Panc1 (cell line): ENCODE data around the gene GRIK4. TPM values are rescaled to one million over a fixed set of nuclear protein-coding genes. Genes with fewer than 3 reads are reported as not detected.

Experiments
- ATAC-seq: fragments of 200-7000 bp; cut with Tn5 transposase; 2 replicates; pipeline ENCODE4 v1.9.1; 2020; ENCODE audit warnings: mild to moderate bottlenecking, moderate library complexity
- BruUV-seq: library from RNA; stranded (reverse); fragments of 400-500 nt; replicated peaks from 2 replicates; lab custom pipeline; 2021; lab: Mats Ljungman, UMichigan
- CTCF ChIA-PET: fragments of 300-600 bp; sonication (Branson Sonifier 250); formaldehyde crosslinking; loops from one replicate; lab custom pipeline; 2022; ENCODE audit warnings: antibody characterized with exemption; lab: Charles Lee
- POLR2A ChIA-PET: fragments of 300-600 bp; sonication (Branson Sonifier 250); formaldehyde crosslinking; loops from one replicate; lab custom pipeline; 2022; ENCODE audit warnings: antibody characterized with exemption; lab: Charles Lee
- DNase-seq: peaks from one replicate; pipeline ENCODE4 v3.0.0-alpha.2; 2010; ENCODE audit warnings: low read depth, low spot score
- H3K27ac ChIP-seq: 2 replicates; pipeline ENCODE4 v1.5.1; 2011; ENCODE audit warnings: mild to moderate bottlenecking, low read length, inconsistent platforms
- H3K27me3 ChIP-seq: fragments of 200-500 bp; sonication (Bioruptor generic); 2 replicates; pipeline ENCODE4 v1.6.0; 2014; ENCODE audit warnings: low read length, inconsistent platforms; ENCODE audit not compliant: control insufficient read depth, insufficient read depth
- H3K36me3 ChIP-seq: fragments of 200-500 bp; sonication (Bioruptor generic); 2 replicates; pipeline ENCODE4 v1.5.1; 2014; ENCODE audit warnings: inconsistent platforms, mild to moderate bottlenecking, low read length, moderate library complexity; ENCODE audit not compliant: control insufficient read depth, insufficient read depth
- H3K4me1 ChIP-seq: 2 replicates; pipeline ENCODE4 v1.5.1; 2011; ENCODE audit warnings: inconsistent platforms, mild to moderate bottlenecking, low read length, moderate library complexity; ENCODE audit not compliant: control insufficient read depth, insufficient read depth
- H3K4me3 ChIP-seq, 2 experiments: 2 replicates each; pipeline ENCODE4 v1.5.1; 2011 to 2012; ENCODE audit warnings: low read depth in 2 of 2, low read length in 2 of 2, mild to moderate bottlenecking in 2 of 2, inconsistent platforms in 1 of 2, moderate library complexity in 1 of 2
- H3K9me3 ChIP-seq: fragments of 200-500 bp; sonication (Bioruptor generic); 2 replicates; pipeline ENCODE4 v1.5.1; 2014; ENCODE audit warnings: low read depth, mild to moderate bottlenecking, inconsistent platforms, low read length, moderate library complexity; ENCODE audit not compliant: control insufficient read depth, insufficient read depth
- POLR2AphosphoS5 ChIP-seq: IDR thresholded peaks from 2 replicates; pipeline ENCODE4 v1.6.1; 2012; ENCODE audit warnings: mild to moderate bottlenecking, low read depth, low read length, moderate library complexity
- SIN3A ChIP-seq: IDR thresholded peaks from 2 replicates; pipeline ENCODE4 v1.6.1; 2012; ENCODE audit warnings: low read depth, mild to moderate bottlenecking, low read length, moderate library complexity, borderline replicate concordance; ENCODE audit not compliant: insufficient read depth
- TCF7L2 ChIP-seq: IDR thresholded peaks from 2 replicates; pipeline ENCODE4 v1.6.1; 2011; ENCODE audit warnings: mild to moderate bottlenecking, low read depth, low read length, inconsistent platforms
- in situ Hi-C: cut with HindIII; loops from 2 replicates; pipeline ENCODE4 v1.10.0; 2016; ENCODE audit warnings: low sequenced_read_pairs, low pct_unique_long_range_greater_than_20kb
- intact Hi-C: fragments of 100-400 bp; cut with micrococcal nuclease; formaldehyde crosslinking; loops from one replicate; pipeline ENCODE4 v1.10.0; 2022; ENCODE audit not compliant: unreplicated experiment
- total RNA-seq: library from RNA; stranded (reverse); gene quantifications from one replicate; pipeline ENCODE4 v1.2.1, GENCODE V29; 2021; ENCODE audit not compliant: unreplicated experiment
- TF ChIP-seq, protein P1 (sequence below): fragments of 450-650 bp; IDR thresholded peaks from 2 replicates; pipeline ENCODE4 v1.5.1; 2017; ENCODE audit warnings: mild to moderate bottlenecking
- TF ChIP-seq, protein P2 (sequence below), 2 experiments: IDR thresholded peaks; 2 replicates each; pipeline ENCODE4 v1.6.1; 2011 to 2012; ENCODE audit warnings: low read depth in 2 of 2, control low read depth in 1 of 2, low read length in 1 of 2, mild to moderate bottlenecking in 1 of 2, moderate library complexity in 1 of 2; ENCODE audit not compliant: insufficient read depth in 1 of 2

The GRIK4 gene
- total RNA-seq, 1 experiment from 2014 or later = 0.62 TPM

DNA sequence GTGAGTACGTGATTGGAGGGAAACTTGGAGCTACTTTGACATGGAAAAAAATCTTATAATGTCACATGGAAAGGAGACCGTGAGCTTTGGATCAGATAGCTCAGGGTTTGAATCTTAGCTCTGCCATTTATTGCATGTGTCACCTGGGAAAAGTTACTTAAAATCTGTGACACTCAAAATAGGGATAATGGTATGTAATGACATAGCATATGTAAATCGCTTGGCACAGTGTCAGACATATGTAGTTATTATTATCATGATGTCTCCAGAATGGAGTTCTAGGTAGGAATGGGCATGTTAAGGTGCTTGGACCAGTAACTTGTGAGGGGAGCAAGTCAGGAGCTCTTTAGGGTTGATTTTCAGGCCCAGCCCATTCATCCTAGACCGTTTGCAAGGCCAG is 75.8 kb downstream of the GRIK4 start:
- Histone ChIP-seq H3K27me3 (0 out of 2 replicates have a peak, but pooled peaks cover 2% of the 10 kb centered on the region), H3K4me3 (no peak overlapping the region), H3K36me3 (no peaks in the 10 kb centered on the region), H3K27ac (no peak overlapping the region), H3K9me3 (no peaks in the 10 kb centered on the region), H3K4me1 (no peaks in the 10 kb centered on the region)
- ATAC-seq = no peak
- in situ Hi-C loops = no loop called here
- POLR2A ChIA-PET = no interaction called here
- intact Hi-C loops = no loop called here
- BruUV-seq = no TSS peak
- TF ChIP-seq SIN3A (no peak), TCF7L2 (no peak), POLR2AphosphoS5 (no peak)
- TF ChIP-seq, protein P1, sequence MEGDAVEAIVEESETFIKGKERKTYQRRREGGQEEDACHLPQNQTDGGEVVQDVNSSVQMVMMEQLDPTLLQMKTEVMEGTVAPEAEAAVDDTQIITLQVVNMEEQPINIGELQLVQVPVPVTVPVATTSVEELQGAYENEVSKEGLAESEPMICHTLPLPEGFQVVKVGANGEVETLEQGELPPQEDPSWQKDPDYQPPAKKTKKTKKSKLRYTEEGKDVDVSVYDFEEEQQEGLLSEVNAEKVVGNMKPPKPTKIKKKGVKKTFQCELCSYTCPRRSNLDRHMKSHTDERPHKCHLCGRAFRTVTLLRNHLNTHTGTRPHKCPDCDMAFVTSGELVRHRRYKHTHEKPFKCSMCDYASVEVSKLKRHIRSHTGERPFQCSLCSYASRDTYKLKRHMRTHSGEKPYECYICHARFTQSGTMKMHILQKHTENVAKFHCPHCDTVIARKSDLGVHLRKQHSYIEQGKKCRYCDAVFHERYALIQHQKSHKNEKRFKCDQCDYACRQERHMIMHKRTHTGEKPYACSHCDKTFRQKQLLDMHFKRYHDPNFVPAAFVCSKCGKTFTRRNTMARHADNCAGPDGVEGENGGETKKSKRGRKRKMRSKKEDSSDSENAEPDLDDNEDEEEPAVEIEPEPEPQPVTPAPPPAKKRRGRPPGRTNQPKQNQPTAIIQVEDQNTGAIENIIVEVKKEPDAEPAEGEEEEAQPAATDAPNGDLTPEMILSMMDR = no peak
- TF ChIP-seq, protein P2, sequence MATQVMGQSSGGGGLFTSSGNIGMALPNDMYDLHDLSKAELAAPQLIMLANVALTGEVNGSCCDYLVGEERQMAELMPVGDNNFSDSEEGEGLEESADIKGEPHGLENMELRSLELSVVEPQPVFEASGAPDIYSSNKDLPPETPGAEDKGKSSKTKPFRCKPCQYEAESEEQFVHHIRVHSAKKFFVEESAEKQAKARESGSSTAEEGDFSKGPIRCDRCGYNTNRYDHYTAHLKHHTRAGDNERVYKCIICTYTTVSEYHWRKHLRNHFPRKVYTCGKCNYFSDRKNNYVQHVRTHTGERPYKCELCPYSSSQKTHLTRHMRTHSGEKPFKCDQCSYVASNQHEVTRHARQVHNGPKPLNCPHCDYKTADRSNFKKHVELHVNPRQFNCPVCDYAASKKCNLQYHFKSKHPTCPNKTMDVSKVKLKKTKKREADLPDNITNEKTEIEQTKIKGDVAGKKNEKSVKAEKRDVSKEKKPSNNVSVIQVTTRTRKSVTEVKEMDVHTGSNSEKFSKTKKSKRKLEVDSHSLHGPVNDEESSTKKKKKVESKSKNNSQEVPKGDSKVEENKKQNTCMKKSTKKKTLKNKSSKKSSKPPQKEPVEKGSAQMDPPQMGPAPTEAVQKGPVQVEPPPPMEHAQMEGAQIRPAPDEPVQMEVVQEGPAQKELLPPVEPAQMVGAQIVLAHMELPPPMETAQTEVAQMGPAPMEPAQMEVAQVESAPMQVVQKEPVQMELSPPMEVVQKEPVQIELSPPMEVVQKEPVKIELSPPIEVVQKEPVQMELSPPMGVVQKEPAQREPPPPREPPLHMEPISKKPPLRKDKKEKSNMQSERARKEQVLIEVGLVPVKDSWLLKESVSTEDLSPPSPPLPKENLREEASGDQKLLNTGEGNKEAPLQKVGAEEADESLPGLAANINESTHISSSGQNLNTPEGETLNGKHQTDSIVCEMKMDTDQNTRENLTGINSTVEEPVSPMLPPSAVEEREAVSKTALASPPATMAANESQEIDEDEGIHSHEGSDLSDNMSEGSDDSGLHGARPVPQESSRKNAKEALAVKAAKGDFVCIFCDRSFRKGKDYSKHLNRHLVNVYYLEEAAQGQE (IDR thresholded peaks at IDR 0.05; ENCODE audit: insufficient read depth in 1 of 2, low read depth in 2 of 2, low read length in 1 of 2) = no peak
- DNase-seq = no peak
- CTCF ChIA-PET = no interaction called here

DNA sequence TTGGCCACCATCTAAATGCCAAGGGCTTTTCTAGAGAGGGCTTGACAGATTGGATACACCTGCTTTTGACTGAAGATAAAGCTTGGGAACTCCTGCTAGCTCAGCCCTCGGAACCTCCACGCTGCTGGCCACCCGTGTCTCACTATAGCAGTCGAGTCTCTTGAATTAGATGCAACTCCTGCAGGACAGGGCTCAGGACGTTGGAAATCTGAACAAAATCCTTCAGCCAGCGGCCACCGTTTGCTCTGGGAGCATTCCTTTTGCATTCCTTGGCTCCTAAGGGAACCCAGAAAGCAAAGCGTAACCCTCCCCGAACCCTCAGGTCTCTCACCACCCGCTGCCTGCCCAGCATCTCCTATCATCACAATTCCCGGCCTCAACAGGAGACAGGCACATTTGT is 77.8 kb downstream of the GRIK4 start:
- DNase-seq (no peak), ATAC-seq (no peak)
- Histone ChIP-seq H3K36me3 (no peaks in the 10 kb centered on the region), H3K4me1 (no peaks in the 10 kb centered on the region), H3K27me3 (peaks cover 7% of the 10 kb centered on the region; the same call in 1 of the 2 replicates), H3K9me3 (no peaks in the 10 kb centered on the region), H3K27ac (no peak overlapping the region), H3K4me3 (no peak overlapping the region)
- TF ChIP-seq SIN3A (no peak), TCF7L2 (no peak), POLR2AphosphoS5 (no peak)
- TF ChIP-seq, protein P1 = no peak
- TF ChIP-seq, protein P2 (IDR thresholded peaks at IDR 0.05; ENCODE audit: insufficient read depth in 1 of 2, low read depth in 2 of 2, low read length in 1 of 2) = no peak
- intact Hi-C loops = no loop called here
- ChIA-PET CTCF (no interaction called here), POLR2A (no interaction called here)
- no TSS peak for BruUV-seq
- in situ Hi-C loops = no loop called here
